ENCODE data around the gene ACTR5.

- no peak for TF ChIP-seq REST (IDR thresholded peaks at IDR 0.05; ENCODE audit: borderline replicate concordance)
- TF ChIP-seq CTCF (IDR thresholded peaks at IDR 0.05; ENCODE audit: poor library complexity, severe bottlenecking): no peak
Observed at GRCh38 chr20:38809942-38810341, 61.7 kb downstream of the ACTR5 start.

Data from neural cell (in vitro differentiated cells).